ENCODE results near the gene POM121L12. TPM values are rescaled to one million over a fixed set of nuclear protein-coding genes. Genes with fewer than 3 reads are reported as not detected.

Gene POM121L12
- total RNA-seq, 2 donors from 2014 or later, result not detected

DNA sequence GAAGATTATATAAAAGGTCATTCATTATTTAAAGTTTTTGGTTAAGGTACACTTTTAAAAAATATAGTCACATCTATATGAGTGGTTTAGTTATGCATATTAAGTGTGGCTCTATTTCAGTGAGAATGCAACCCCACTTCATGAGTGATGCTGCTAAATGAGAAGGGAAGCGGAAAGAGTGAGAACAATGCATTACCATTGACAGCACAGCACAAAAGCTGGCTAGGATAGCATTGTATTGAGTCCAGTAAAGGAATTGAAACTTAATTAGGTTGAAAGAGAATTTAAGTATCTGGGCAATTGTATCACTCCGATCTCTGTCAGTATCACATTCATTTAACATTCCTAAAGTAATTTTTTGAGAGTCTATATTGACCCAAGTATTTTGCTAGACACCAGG, 13.2 kb downstream of the POM121L12 start:
- Histone ChIP-seq H3K9ac (ENCODE audit: low read depth in 2 of 2, low read length in 2 of 2) (no peak overlapping the region), H3K27ac (no peak overlapping the region), H3K36me3 (no peaks in the 10 kb centered on the region), H3K27me3 (no peaks in the 10 kb centered on the region), H3K9me3 (no peaks in the 10 kb centered on the region), H3K4me1 (no peaks in the 10 kb centered on the region), H3K4me3 (no peak overlapping the region)
- DNase-seq, result no peak
- TF ChIP-seq, protein P1, sequence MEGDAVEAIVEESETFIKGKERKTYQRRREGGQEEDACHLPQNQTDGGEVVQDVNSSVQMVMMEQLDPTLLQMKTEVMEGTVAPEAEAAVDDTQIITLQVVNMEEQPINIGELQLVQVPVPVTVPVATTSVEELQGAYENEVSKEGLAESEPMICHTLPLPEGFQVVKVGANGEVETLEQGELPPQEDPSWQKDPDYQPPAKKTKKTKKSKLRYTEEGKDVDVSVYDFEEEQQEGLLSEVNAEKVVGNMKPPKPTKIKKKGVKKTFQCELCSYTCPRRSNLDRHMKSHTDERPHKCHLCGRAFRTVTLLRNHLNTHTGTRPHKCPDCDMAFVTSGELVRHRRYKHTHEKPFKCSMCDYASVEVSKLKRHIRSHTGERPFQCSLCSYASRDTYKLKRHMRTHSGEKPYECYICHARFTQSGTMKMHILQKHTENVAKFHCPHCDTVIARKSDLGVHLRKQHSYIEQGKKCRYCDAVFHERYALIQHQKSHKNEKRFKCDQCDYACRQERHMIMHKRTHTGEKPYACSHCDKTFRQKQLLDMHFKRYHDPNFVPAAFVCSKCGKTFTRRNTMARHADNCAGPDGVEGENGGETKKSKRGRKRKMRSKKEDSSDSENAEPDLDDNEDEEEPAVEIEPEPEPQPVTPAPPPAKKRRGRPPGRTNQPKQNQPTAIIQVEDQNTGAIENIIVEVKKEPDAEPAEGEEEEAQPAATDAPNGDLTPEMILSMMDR (IDR thresholded peaks at IDR 0.05), result no peak
- intact Hi-C loops (cut with DNase I), result no loop called here

DNA sequence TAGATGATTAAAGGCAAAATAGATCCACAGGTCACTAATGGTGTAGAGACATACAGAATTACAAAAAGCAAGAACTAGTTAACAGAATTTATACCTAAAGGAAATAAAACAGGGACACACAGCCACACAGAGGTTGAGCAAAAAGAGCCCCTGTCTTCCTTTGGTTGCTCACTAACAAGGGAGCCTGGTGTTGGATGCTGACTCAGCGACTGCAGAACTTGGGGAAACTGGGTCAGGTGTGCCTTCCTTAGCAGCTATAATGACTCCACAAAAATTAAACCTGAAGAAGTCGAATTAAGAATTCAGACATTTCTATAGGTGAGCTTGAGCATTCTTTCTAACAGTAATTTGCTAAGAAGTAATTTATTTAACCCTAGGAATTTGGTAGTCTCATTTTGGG, 15.0 kb downstream of the POM121L12 start:
- Histone ChIP-seq H3K4me3 (no peak overlapping the region), H3K9ac (ENCODE audit: low read depth in 2 of 2, low read length in 2 of 2) (no peak overlapping the region), H3K9me3 (no peaks in the 10 kb centered on the region), H3K27me3 (no peaks in the 10 kb centered on the region), H3K4me1 (no peaks in the 10 kb centered on the region), H3K36me3 (no peaks in the 10 kb centered on the region), H3K27ac (no peak overlapping the region)
- intact Hi-C loops (cut with DNase I), result no loop called here
- TF ChIP-seq, protein P1 (IDR thresholded peaks at IDR 0.05), result no peak
- DNase-seq, result no peak

DNA sequence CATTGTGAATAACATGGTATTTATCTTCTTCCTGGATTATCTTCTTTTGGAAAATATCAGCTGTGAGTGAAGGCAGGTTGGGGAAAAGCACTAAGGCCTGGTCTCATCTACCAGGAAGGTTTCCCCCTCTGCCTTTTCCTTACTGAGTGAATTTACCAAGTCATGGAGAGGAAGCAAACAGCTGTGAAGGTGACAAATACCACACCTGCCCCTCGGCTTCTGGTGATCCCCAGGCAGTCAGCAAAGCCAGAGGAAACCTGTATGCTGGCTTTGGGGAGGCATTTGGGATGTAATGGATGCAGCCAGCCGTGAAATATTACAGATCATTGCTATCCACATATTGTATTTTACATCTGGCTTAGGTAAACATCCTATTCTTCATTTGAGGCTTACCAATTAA, 24.2 kb downstream of the POM121L12 start:
- H3K4me3 ChIP-seq, result no peak overlapping the region
- no peak overlapping the region for H3K27ac ChIP-seq
- intact Hi-C loops (cut with DNase I), result no loop called here
- H3K4me1 ChIP-seq, result no peaks in the 10 kb centered on the region
- no peak for DNase-seq
- TF ChIP-seq, protein P1 (IDR thresholded peaks at IDR 0.05), result no peak
- H3K27me3 ChIP-seq, result no peaks in the 10 kb centered on the region
- no peaks in the 10 kb centered on the region for H3K36me3 ChIP-seq
- no peak overlapping the region for H3K9ac ChIP-seq (ENCODE audit: low read depth in 2 of 2, low read length in 2 of 2)
- H3K9me3 ChIP-seq, result no peaks in the 10 kb centered on the region

DNA sequence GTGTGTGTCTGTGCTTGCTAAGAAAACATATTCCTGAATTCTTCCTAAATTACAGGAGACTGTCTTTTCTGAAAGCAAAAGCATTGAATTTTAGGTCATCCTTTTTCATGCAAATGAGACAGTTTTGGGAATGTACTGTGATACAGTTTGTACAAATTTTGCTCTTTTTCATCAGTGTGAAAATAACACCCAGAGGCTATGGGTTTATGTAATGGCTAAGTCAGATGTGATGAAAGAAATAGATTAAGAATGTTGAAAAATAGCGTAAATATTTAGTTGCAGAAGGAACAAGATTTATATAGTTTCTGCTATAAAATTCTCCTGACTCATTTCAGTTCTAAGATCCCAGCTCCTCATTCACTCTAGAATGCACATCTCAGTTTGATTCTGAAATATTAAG, 24.6 kb downstream of the POM121L12 start:
- DNase-seq, result no peak
- H3K36me3 ChIP-seq, result no peaks in the 10 kb centered on the region
- TF ChIP-seq, protein P1 (IDR thresholded peaks at IDR 0.05), result no peak

DNA sequence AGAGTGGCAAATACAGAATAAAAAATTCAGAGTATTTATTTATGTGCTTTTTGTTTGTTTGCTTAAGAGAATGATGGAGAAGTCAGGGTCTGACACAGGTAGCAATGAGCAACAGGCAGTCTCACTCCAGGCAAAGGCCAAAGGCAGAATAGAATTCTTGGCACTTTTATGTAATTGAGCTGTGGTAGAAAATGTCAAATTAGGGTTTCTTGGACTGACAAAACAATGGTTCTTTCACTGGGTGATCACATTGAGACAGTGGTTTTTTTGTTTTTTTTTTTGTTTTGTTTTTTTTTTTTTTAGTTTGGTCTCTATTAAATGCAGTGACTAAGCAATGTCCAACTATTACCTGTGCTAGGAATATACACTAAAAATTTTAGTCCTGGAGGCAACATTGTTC, 27.4 kb downstream of the POM121L12 start:
- no peak overlapping the region for H3K27ac ChIP-seq
- intact Hi-C loops (cut with DNase I), result no loop called here
- H3K9me3 ChIP-seq, result no peaks in the 10 kb centered on the region
- TF ChIP-seq, protein P1 (IDR thresholded peaks at IDR 0.05), result no peak
- no peaks in the 10 kb centered on the region for H3K27me3 ChIP-seq
- no peak overlapping the region for H3K4me3 ChIP-seq
- no peak for DNase-seq
- no peaks in the 10 kb centered on the region for H3K4me1 ChIP-seq
- no peaks in the 10 kb centered on the region for H3K36me3 ChIP-seq
- no peak overlapping the region for H3K9ac ChIP-seq (ENCODE audit: low read depth in 2 of 2, low read length in 2 of 2)

More for the DNA sequence above, 24.6 kb downstream of the POM121L12 start:
- Histone ChIP-seq H3K4me3 (no peak overlapping the region), H3K27me3 (no peaks in the 10 kb centered on the region), H3K9ac (ENCODE audit: low read depth in 2 of 2, low read length in 2 of 2) (no peak overlapping the region), H3K27ac (no peak overlapping the region), H3K9me3 (no peaks in the 10 kb centered on the region), H3K4me1 (no peaks in the 10 kb centered on the region)
- intact Hi-C loops (cut with DNase I), result no loop called here

DNA sequence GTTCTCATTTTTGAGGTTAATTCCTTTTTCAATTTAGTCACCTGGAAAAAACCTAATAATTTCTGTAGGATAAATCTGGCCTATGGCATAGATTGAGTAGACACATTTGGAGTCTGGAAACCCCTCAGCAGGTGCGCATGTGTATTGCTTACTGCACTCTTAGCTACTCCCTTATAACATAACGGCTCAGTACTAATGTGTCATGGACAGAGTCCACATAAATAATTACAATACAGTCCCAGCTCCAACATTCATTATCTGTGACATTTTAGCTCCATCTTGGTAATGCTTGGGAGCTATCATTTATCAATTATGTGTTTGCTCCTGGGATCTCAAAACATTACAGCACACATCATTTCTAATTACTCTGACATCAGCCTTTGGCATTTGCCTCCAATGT, 33.2 kb downstream of the POM121L12 start:
- H3K27me3 ChIP-seq, result no peaks in the 10 kb centered on the region
- no peaks in the 10 kb centered on the region for H3K4me1 ChIP-seq
- intact Hi-C loops (cut with DNase I), result no loop called here
- H3K27ac ChIP-seq, result no peak overlapping the region
- TF ChIP-seq, protein P1 (IDR thresholded peaks at IDR 0.05), result no peak
- H3K9me3 ChIP-seq, result no peaks in the 10 kb centered on the region
- no peaks in the 10 kb centered on the region for H3K36me3 ChIP-seq
- no peak overlapping the region for H3K9ac ChIP-seq (ENCODE audit: low read depth in 2 of 2, low read length in 2 of 2)
- H3K4me3 ChIP-seq, result no peak overlapping the region
- DNase-seq, result no peak
